ENCODE measurements around the gene RBBP8NL.

The RBBP8NL gene

GRCh38 chr20:62461157-62461556, 33.8 kb upstream of the RBBP8NL start:
- DNase-seq: no peak

DNA sequence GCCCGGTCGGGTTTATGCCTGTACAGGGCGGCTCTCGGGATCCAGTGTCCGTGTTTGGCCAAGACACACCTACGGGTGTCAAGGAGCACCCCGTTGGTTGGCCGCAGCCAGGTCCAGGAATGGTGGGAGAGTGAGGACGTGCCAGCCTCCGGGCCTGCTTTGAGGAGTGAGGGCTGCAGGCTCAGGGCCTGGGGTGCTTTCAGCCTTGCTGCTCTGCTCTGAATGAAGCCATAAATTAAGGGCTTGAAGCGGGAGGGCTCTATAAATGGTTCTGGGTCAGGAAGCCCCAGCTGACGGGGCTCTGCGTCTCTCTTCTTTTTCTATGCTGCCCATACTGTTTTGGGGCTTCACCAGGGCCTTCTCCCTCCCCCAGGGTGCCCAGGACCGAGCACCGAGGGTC, 33.3 kb upstream of the RBBP8NL start:
- no peak for DNase-seq

GRCh38 chr20:62459488-62459887, 32.1 kb upstream of the RBBP8NL start:
- DNase-seq: no peak

- DNase-seq: no peak
Observed at GRCh38 chr20:62458275-62459251, 31.2 kb upstream of the RBBP8NL start.

DNA sequence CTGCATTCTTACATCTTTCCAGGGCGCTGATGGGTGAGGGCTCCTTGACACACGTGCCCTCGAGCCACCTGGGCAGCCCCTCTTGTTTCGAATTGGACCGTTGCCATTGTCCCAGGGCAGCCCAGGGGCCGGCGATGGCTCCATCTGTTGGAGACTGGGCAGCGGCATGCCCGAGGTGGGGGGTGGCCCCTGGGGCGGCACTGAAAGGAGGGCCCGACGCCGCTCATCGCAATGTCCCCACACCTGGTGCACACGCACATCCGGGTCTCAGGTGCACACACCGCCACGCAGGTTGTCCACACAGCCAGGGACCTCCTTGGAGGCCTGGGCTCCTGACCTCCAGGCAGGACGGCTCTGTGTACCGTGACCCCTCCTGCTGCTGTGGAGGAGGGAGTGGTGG, 30.5 kb upstream of the RBBP8NL start:
- DNase-seq: no peak

DNA sequence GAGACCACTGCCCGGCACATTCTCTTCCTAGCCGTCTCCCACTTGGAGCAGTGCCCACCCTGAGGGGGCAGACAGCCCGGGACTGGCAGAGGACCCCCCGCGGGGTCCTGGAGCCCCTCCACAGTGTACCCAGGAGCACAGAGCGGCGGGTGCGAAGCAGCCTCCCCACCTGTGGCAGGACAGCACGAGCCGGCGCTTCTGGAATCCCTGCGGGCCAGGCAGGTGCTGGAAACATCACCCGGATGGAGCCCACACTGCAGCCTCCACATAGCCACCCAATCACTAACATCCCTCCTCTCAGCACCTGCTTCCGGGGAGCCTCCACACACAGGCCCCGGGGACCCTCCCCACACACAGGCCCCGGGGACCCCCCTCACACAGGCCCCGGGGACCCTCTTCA, 29.8 kb upstream of the RBBP8NL start:
- no peak for DNase-seq

- DNase-seq: no peak
Observed at GRCh38 chr20:62455929-62456328, 28.6 kb upstream of the RBBP8NL start.

GRCh38 chr20:62454904-62455636, 27.7 kb upstream of the RBBP8NL start:
- no peak for DNase-seq

DNA sequence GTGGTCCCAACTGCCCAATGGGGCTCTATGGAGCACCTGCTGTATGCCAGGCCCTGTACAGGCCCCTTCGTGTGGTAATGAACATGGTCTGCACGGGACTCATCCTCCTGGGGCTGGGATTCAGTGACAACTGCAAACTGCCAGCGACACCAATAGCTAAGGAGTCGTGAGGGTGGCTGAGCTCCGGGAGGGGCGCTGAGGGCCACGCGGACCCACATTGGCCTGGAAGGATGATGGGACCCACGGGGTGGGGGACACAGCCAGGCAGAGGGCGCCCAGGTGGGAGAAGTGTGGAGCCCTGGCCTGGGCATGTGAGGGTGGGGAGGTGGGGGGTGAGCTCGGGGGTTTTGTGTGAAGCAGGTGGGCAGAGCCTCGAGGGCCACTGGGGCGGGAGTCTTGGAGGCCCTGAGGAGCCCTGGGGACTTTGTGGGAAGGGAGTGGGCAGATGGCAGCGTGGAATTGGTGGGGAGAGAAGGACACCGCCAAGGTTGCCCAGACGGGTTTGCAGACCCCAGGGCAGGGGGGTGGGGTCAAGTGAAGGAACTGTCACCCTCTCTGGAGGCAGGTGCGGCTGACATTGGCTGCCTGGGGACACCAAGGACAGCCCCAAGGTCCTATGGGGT, 26.0 kb upstream of the RBBP8NL start:
- DNase-seq: no peak

DNA sequence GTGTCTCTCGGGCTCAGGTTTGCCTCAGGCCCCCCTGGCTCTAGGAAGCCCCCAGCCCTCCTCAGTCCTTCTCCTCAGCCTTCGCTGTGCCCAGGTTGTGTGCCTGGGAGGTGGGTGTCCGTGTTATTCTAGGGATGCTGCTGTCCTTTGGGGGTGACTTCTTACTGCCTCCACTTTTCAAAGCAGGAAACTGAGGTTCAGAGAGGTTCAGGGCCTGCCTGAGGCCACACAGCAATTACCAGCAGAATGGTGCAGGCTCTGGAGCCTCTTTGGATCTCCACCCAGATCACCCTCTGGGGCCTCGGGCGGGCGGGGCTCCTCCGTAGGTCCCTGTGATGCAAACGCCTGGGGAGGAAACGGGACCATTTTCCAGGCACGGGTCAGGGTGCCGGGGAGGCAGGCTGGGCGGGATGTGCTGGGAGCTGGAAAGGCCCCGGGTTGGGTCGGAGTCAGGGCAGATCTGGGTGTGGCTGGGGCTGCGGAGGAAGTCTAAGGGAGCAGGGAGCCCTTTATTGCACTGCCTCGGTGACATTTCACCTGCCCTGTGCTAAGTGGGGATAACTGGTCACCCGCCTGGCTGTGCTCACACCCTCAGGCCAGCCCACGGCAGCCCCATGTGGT, 25.2 kb upstream of the RBBP8NL start:
- no peak for DNase-seq

GRCh38 chr20:62451970-62452369, 24.6 kb upstream of the RBBP8NL start:
- DNase-seq: no peak

GRCh38 chr20:62451156-62451767, 23.9 kb upstream of the RBBP8NL start:
- no peak for DNase-seq

GRCh38 chr20:62449951-62450691, 22.8 kb upstream of the RBBP8NL start:
- DNase-seq: no peak

- DNase-seq: no peak
Observed at GRCh38 chr20:62448788-62449187, 21.4 kb upstream of the RBBP8NL start.

- DNase-seq: no peak
Observed at GRCh38 chr20:62448038-62448437, 20.7 kb upstream of the RBBP8NL start.

DNA sequence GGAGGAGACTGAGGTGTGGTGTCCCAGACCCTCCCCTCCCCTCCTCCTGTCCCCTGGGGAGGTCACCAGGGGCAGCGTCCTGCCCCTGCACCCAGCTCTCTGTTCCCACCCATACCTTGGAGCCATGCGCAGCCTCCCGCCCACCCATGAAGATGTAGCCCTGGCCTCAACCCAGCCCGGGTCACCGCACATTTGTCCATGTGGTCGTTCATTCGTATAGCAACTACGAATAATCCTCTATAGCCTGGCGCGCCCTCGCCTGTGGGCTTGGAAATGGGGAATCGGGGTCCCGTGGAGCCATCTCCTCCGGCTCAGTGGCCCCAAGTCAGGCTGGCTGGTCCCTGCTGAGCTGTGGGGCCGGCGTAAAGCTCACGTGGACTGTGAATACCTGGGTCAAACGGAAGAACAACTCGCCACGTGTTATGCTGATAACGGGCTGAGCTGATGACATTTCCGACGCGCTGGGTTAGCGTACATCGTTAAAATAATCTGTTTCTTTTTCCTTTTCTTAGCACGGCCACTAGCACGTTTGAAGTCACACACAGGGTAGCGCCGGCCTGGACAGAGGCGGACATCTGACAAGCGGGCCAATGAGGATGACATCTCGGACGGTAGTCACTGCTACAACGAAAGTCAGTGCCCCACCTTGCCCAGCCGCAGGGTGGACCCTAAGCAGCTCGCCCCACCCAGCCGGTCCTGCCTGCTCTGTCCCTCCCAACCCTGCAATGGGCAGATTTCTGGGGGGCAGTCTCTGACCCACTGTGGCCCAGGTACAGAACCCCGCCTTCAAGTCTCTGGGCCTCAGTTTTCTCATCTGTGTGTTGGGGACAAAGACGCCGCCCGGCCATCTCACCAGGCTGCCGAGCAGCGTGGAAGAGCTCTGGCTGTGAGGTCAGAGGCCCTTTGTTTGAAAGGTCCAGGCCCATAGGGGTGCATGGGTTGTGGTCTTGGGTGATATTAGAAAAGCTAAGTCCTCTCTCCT, 19.8 kb upstream of the RBBP8NL start:
- no peak for DNase-seq

DNA sequence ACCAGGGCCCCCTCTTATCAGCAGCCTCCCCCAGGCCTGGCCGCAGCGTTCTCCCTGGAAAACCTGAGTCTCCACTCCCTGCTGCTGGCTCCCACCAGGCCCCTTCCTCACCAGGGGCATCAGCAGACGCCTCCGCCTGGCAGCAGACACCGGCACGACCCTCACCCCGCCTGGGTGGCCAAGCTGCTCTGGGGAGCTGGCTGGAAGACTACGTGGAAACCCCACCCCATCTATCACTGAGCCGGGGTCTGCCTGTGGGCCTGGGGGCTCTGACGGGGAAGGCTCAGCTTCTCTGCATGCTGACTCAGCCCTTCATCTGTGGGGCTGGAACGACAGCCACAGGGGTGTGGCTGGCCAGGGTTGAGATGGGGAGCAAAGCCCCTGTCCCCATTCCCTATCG, 19.1 kb upstream of the RBBP8NL start:
- DNase-seq: no peak

- DNase-seq: no peak
Observed at GRCh38 chr20:62445553-62446340, 18.4 kb upstream of the RBBP8NL start.

GRCh38 chr20:62444286-62444685, 16.9 kb upstream of the RBBP8NL start:
- DNase-seq: no peak

Measured in stimulated activated CD8-positive, alpha-beta memory T cell treated with anti-CD3 and anti-CD28 coated beads, Interleukin-4, amount 100 ng/mL, for 48 hours (primary cell).